Occipital lobe (tissue), 2 donors: ENCODE measurements around the gene LBR. TPM values are rescaled to one million over a fixed set of nuclear protein-coding genes. Genes with fewer than 3 reads are reported as not detected.
A peak's percentile ranks its signal among the peaks of the same experiment; 100 is the strongest.

Experiments
- DNase-seq: peaks from one replicate; lab custom pipeline; 2025; lab: John Stamatoyannopoulos, UW
- total RNA-seq: library from RNA; depleted of rRNA; stranded (reverse); fragments of >200 nt; gene quantifications from one replicate; pipeline ENCODE4 v1.2.3, GENCODE V29; 2014

The LBR gene
- total RNA-seq, 1 donor from 2014 or later: 71.6 TPM

GRCh38 chr1:225446595-225446960, 18.7 kb upstream of the LBR start:
- no peak for DNase-seq

- no peak for DNase-seq
These were observed 18.1 kb upstream of the LBR start for GRCh38 chr1:225445639-225446594.

DNA sequence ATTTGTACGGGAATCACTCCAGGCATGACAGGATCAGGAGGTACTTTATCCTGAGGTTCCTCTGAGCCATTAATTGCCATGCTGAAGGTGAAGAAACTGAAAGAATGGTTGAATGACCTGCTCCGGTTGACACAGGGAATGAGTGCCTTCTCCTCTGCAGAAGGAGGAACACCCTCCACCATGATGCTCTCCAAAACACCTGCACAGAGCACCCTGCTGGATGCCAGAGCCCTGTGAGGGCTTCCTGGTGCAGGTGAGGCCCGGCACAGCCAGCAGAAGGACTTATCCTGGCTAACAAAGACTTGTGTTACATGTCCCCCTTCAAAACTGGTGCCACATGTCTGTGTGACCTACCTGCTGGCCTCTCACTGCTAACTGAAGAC, 14.3 kb upstream of the LBR start:
- no peak for DNase-seq

DNA sequence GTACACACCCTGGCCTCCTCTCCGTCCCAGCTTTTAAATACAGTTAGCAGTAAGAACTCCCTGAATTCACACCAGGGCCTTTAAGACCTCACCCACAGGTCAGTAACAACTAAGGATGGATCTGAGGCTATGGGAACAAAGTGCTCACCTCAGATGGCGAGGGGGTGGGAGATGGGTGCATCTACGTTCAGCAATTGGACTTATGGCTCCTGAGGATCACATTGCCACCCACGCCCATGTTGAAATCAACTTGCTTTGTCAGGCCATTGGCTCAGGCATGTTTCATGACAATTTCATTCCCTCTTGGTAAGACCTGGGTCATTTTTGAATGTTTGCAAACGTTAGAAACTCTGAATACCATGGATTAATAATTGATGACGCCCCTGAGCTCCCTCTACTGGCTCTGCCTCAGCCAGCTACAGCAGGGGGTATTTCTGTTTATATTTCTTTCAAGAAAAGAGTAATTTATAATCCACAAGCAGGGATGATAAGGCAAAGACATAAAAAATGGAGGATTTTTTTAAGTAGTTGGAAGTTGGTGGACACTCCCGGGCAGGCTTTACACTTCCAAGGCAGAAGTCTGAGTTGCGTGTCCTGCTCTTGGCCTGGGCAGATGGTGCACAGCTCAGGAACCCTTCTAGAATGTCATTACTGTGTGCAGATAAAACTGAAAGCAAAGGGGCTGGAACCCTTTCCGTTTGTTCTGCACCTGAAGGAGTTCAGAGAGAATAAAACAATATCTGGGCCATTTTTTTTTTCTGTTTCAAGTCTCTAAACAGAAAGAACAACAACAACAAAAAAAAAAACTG, 13.7 kb upstream of the LBR start:
- no peak for DNase-seq

DNA sequence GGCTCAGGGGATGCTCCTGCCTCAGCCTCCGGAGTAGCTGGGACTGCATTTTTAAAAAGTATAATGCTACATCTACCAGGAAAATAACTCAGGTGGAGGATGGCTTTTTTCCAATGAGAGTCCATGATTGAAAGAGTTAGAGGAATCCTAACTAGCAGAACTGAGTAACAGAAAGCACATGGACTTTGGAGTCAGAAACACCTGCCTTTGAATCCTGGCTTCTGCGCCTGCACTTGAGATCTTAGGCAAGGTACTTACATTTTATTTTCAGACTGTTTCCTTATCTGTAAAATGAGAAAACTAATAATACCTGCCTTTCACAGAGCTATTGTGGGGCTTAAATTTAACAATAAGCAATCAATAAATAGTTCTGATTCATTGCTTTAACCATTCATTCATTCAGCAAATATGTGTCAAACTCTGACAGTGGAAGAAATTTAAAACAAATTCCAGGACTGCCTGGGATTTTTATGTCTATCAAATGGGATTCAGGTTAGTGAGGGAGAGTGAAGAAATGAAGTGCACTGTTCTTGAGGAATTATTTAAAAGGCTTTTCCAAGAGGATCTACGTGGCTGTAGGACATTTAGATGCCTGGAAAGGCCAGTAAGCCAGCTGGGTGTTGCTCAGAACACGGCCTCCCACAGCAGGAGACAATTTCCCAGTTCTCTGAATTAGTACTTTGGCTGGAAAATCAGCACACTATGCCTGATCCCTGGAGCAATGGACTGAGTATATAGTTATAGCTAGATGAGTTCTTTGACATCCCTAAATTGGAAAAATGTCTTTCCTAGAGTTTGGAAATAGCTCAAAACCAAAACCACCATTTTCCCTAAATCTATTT, 12.8 kb upstream of the LBR start:
- no peak for DNase-seq

- no peak for DNase-seq
These were observed 10.0 kb upstream of the LBR start for GRCh38 chr1:225437710-225438437.

DNA sequence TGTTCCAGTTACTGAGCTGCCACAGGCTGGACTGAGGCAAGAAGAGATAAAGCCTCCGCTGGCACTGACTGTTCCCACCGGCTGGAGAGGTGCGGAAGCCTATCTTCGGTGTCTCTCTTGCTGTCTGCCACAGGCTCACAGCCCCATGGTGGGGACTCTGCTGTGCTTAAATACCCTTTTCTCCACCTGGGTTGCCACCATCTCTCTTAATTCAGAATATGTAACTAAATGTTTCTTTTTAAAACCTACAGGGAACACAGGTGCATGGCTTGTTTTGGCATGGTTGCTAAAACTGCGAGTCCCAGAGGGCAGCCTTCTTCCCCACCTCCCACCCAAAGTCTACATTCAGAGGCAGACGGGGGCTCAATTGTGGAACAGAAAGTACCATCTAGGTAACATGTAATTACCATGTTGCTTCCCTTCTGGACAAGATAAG, 8.1 kb upstream of the LBR start:
- DNase-seq: no peak

DNA sequence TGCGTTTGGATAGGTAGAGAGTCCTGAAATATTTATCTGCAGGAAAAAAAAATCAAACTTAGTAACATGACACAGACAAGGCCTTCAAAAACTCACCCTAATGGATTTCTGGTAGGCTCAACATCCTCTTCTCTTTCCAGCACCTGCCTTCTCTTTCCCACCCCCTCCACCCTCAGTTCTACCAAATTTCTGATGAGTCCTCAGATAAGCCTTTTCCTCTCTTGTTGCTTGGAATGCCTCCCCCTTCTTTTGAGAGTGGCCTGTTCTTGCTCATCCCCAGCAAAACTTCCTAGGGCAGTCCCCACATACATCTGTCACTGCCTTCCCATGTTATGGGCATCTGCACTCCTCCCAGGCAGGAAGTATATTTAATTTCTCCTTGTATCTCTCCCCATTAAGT, 7.6 kb upstream of the LBR start:
- DNase-seq: no peak

DNA sequence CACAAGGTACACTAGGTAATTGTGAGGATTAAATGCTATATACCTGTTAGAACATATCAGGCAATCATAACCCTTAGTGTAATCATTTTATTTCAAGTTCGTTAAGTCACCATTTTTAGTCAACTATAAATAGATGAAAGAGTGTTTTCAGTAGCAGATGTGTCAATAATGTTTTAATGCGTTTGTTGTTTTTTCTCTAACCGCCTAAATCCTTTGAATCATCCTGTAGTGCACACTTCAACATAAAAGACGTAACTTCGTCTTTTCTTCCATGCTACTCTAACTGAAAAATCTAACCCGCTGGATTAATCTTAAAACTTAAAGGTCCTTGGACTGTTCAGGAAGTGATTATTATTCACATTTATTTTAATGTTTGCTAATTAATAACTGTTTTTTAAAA, 7.2 kb upstream of the LBR start:
- no peak for DNase-seq

DNA sequence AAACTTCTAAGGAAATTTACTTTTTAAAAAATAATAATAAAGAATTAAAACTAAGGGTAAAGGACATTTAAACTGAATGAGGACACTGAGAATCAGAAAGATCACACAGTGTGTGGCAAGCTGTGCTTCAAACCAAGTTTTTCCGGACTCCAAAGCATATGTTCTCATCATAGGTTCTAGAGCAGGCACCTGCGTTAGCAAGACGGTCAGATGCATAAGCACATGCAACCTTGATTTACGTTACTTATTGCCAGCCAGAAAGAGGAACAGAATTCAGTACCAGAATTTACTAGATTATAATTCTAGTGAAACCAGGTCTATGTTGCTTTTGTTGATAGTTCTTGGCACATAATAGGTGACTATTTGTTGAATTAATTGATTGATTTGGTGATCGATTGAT, 6.2 kb upstream of the LBR start:
- no peak for DNase-seq

DNA sequence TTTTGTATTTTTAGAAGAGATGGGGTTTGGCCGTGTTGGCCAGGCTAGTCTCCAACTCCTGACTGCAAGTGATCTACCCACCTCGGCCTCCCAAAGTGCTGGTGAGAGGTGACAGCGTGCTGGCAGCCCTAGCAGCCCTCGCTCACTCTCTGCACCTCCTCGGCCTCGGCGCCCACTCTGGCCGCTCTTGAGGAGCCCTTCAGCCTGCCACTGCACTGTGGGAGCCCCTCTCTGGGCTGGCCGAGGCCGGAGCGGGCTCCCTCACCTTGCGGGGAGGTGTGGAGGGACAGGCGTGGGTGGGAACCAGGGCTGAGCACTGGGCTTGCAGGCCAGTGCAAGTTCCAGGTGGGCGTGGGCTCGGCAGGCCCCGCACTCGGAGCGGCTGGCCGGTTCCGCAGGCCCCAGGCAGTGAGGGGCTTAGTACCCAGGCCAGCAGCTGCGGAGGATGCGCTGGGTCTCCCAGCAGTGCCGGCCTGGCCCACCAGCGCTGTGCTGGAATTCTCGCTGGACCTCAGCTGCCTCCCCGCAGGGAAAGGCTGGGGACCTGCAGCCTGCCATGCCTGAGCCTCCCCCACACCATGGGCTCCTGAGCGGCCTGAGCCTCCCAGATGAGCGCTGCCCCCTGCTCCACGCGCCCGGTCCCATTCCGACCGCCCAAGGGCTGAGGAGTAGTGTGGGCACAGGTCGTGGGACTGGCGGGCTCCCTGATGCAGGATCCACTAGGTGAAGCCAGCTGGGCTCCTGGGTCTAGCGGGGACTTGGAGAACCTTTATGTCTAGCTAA, 3.4 kb upstream of the LBR start:
- no peak for DNase-seq

DNA sequence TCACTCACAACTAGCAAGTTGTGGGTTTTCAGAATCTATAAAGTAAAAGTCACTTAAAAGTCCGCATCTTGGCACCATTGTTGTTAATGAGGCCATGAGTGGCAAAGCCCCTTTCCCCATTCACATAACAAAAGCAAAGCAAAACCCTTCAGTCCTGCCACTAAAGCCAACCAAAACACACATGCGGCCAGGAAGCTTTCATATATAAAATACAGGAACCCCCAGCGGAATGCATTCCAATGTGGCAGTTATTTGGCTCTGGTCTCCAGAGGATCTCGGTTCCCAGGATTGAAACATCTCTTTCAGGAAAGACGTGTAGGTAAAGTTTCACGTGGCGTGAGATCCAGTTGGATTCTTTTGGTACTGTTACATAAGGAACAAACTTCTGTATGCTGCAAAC, 2.5 kb upstream of the LBR start:
- DNase-seq: no peak

DNA sequence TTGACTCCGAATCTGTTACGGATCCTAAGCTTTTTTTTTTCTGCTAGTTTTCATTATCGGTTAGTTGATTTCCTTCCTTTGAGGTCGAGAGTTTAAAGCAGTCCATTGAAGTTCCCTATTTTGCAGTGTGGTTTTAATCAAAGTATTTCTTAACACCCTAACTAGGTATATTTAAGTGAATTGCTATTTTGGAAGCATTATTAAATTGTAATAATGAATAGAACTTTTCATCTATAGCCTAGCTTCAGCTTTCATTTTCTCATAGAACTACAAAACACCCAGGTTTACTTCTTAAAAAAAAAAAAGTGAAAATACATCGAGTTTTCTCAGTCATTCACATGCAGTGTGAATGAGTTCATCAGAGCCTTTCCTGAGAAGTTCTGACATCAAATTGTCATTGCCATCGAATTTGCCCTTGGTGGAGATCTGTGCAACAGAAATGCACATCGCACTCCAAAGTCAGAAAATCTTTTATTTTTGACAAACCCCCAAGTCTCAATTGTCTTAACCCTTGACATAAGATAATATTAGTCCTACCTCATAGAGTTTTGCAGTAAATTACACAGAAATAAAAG, 1.1 kb upstream of the LBR start:
- DNase-seq: no peak

- peak; percentile 96 for DNase-seq
These were observed 436 bp upstream of the LBR start for GRCh38 chr1:225428068-225428880.

GRCh38 chr1:225426395-225427234, 1.2 kb downstream of the LBR start:
- no peak for DNase-seq

DNA sequence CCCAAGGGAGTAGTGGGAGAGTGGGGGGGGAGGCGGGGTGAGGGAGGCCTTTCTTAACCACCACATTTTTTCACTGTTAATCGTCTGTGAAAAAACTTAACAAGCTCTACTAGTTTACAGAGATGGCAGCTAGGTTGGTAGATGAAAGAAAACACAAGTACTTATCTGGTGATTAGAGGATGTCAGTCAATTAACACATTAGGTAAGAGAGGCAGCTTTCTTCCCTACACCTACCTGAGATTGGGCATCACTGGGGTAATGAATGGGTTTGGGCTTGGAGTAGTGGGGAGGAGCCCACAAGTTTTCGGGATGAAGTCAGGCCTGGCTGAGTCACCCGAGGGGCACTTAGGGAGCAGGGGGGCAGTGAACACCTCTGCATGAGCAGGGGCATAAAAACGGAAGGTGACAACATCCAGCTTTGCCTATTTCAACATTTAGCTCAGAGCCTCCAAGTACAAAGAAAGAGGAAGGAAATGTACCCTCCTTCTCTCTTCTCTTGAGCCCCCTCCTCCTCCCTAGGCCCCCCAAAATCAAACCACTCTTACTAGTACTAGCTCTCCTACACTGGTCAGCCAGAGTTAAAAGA, 2.5 kb downstream of the LBR start:
- DNase-seq: no peak

DNA sequence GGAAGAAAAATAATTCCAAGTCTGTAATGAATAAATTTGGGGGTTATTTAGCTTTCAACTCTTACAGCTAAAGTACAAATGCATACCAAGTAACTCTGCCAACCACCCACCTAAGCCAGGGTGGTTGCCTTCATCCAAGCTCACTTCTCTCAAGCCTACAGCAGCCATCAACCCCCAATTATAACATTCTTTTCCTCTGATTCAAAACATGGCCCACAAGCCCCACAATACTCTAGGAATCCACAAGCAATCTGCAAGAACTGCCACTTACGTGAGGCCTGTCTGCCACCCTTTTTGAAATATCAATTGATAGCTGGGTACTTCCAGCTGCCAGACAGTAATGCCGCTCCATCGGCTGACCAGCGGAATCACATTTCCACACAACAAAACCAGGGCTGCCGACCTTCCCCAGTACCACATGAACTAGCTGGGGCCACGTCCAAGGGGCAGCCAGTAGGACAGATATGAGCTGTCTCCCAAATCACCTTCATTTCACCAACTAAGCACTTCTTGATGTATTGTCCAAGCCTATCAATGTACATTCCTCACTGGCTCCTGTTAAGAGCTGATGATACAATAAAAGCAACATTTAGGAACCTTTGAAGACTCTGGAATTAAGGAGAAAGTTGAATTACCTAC, 3.2 kb downstream of the LBR start:
- DNase-seq: no peak
